Measurements from ENCODE around the gene MON1A. TPM values are rescaled to one million over a fixed set of nuclear protein-coding genes. Genes with fewer than 3 reads are reported as not detected.

MON1A gene
- total and polyA plus RNA-seq, 10 of the 15 experiments (the other 5 are each of a cell fraction or from before 2014, with no cell fraction given): 1.3 to 10.5 (median 7.7) TPM

DNA sequence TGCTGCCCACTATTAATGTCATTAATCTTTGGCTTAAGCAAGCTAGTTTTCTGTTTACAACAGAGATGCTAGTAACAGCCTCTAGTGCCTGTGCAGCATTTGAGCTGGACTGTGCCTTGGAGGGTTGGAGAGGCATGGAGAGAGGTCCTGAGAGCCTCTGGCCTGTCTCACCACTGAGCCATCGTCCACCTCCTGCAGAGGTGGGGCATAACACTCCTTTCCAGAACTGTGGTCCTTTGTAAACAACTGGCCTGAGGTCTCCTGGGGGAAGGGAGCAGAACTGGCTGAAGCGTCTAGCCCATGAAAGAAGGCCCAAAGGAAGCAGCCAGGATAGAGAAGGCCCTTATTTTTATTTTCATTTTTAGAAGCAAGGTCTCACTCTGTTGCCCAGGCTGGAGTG is 49.9 kb downstream of the MON1A start:
- POLR2A ChIA-PET: interaction anchor here (0.5 kb wide), 1 partner anchor 53 kb away, joined by 5 read pairs; no protein-coding TSS in a partner anchor
- no peak for FAIRE-seq

DNA sequence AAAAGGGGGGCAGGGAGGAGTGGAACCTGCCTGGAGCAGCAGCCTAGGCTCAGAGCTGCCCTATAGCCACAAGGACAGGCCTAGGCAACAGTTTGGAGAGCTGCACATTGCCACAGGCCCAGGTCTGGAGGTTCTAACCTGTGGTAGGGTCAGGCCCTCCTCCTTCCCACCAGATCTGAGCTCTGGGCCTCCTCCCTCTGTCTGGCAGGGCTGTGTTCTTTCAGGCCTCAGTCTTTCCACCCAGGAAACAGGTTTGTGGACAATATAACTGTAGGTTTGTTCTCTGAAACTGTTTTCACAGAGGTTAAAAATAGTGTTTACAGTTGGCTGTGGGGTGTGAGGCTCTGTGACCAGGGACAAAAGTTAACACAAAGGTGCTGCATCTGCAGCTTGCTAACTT is 50.9 kb downstream of the MON1A start:
- DNase-seq (ENCODE audit: low read depth, low spot score): no peak
- Histone ChIP-seq H3K79me2 (ENCODE audit: control insufficient read depth, insufficient read depth, low read length) (no peaks in the 10 kb centered on the region), H4K20me1 (ENCODE audit: control insufficient read depth, insufficient read depth) (no peaks in the 10 kb centered on the region), H3K9me3 (replicated peaks; ENCODE audit: control insufficient read depth, insufficient read depth, low read length) (no peaks in the 10 kb centered on the region), H3K27ac (ENCODE audit: control insufficient read depth, insufficient read depth) (no peak overlapping the region), H3K9ac (ENCODE audit: control insufficient read depth, insufficient read depth, low read length) (no peak overlapping the region), H3K4me2 (ENCODE audit: control insufficient read depth, insufficient read depth) (no peak overlapping the region), H3K36me3 (ENCODE audit: control insufficient read depth in 2 of 2, insufficient read depth in 2 of 2, low read length in 1 of 2) (no peaks in the 10 kb centered on the region), H3K4me1 (ENCODE audit: control insufficient read depth, insufficient read depth, low read length) (no peaks in the 10 kb centered on the region), H2AFZ (ENCODE audit: control insufficient read depth, low read depth, low read length) (no peak overlapping the region), H3K27me3 (replicated peaks in 1 of 2; ENCODE audit: control insufficient read depth in 2 of 2, insufficient read depth in 2 of 2, low read length in 1 of 2) (peaks cover 0 to 2% of the 10 kb centered on the region in 2 experiments; a peak in 2 of 4 replicates), H3K4me3 (no peak overlapping the region)
- RAD21 ChIA-PET (ENCODE audit: unreplicated experiment): no interaction called here
- CTCF ChIA-PET: interaction anchor here (1.0 kb wide), 1 partner anchor 28 kb away, joined by 3 read pairs; no protein-coding TSS in a partner anchor
- in situ Hi-C loops (cut with MboI): no loop called here
- ATAC-seq: no peak
- no TSS peak for BruUV-seq (replicated peaks)
- FAIRE-seq: no peak
- SMC1A ChIA-PET (ENCODE audit: uncharacterized antibody, unreplicated experiment): interaction anchor here (1.2 kb wide), 1 partner anchor 34 kb away, joined by 4 read pairs; no protein-coding TSS in a partner anchor
- POLR2A ChIA-PET: no interaction called here
- intact Hi-C loops (cut with micrococcal nuclease; ENCODE audit: unreplicated experiment): no loop called here
- TF ChIP-seq, protein P1, sequence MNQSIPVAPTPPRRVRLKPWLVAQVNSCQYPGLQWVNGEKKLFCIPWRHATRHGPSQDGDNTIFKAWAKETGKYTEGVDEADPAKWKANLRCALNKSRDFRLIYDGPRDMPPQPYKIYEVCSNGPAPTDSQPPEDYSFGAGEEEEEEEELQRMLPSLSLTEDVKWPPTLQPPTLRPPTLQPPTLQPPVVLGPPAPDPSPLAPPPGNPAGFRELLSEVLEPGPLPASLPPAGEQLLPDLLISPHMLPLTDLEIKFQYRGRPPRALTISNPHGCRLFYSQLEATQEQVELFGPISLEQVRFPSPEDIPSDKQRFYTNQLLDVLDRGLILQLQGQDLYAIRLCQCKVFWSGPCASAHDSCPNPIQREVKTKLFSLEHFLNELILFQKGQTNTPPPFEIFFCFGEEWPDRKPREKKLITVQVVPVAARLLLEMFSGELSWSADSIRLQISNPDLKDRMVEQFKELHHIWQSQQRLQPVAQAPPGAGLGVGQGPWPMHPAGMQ (IDR thresholded peaks at IDR 0.05; ENCODE audit: borderline replicate concordance): no peak
- TF ChIP-seq TCF7 (IDR thresholded peaks at IDR 0.05; ENCODE audit: borderline replicate concordance) (no peak), ZBTB40 (IDR thresholded peaks at IDR 0.05; ENCODE audit: borderline replicate concordance) (no peak), BACH1 (IDR thresholded peaks at IDR 0.05; ENCODE audit: borderline replicate concordance) (no peak), SP1 (IDR thresholded peaks at IDR 0.05; ENCODE audit: low read depth, low read length) (no peak), ZNF24 (IDR thresholded peaks at IDR 0.05) (no peak), KDM1A (IDR thresholded peaks at IDR 0.05; ENCODE audit: borderline replicate concordance) (no peak), E2F4 (IDR thresholded peaks at IDR 0.05; ENCODE audit: low read depth, low read length) (no peak), NFYB (IDR thresholded peaks at IDR 0.05; ENCODE audit: insufficient read depth, low read depth, low read length) (no peak)

More for the DNA sequence above, 49.9 kb downstream of the MON1A start:
- Histone ChIP-seq H3K9me3 (replicated peaks; ENCODE audit: control insufficient read depth, insufficient read depth, low read length) (no peaks in the 10 kb centered on the region), H3K79me2 (ENCODE audit: control insufficient read depth, insufficient read depth, low read length) (no peaks in the 10 kb centered on the region), H3K4me3 (no peak overlapping the region), H3K27me3 (replicated peaks in 1 of 2; ENCODE audit: control insufficient read depth in 2 of 2, insufficient read depth in 2 of 2, low read length in 1 of 2) (peaks cover 0 to 2% of the 10 kb centered on the region in 2 experiments; a peak in 2 of 4 replicates), H3K4me1 (ENCODE audit: control insufficient read depth, insufficient read depth, low read length) (no peaks in the 10 kb centered on the region), H4K20me1 (ENCODE audit: control insufficient read depth, insufficient read depth) (no peaks in the 10 kb centered on the region), H3K36me3 (ENCODE audit: control insufficient read depth in 2 of 2, insufficient read depth in 2 of 2, low read length in 1 of 2) (no peaks in the 10 kb centered on the region), H3K4me2 (ENCODE audit: control insufficient read depth, insufficient read depth) (no peak overlapping the region), H3K27ac (ENCODE audit: control insufficient read depth, insufficient read depth) (no peak overlapping the region), H3K9ac (ENCODE audit: control insufficient read depth, insufficient read depth, low read length) (no peak overlapping the region), H2AFZ (ENCODE audit: control insufficient read depth, low read depth, low read length) (no peak overlapping the region)
- no TSS peak for BruUV-seq (replicated peaks)
- in situ Hi-C loops (cut with MboI): no loop called here
- TF ChIP-seq ZNF217 (IDR thresholded peaks at IDR 0.05) (no peak), NFYA (IDR thresholded peaks at IDR 0.05; ENCODE audit: borderline replicate concordance, low read depth, low read length) (no peak), TCF7 (IDR thresholded peaks at IDR 0.05; ENCODE audit: borderline replicate concordance) (no peak), ZNF384 (IDR thresholded peaks at IDR 0.05; ENCODE audit: borderline replicate concordance, low read depth, low read length) (no peak), POLR2AphosphoS2 (IDR thresholded peaks at IDR 0.05; ENCODE audit: low read depth, low read length) (no peak), SRF (IDR thresholded peaks at IDR 0.05; ENCODE audit: low read depth in 2 of 2, low read length in 2 of 2) (no peak), HDGF (IDR thresholded peaks at IDR 0.05) (no peak)
- DNase-seq (ENCODE audit: low read depth, low spot score) (no peak), ATAC-seq (no peak)
- ChIA-PET RAD21 (ENCODE audit: unreplicated experiment) (interaction anchor here (1.1 kb wide), 1 partner anchor 75 kb away, joined by 4 read pairs; no protein-coding TSS in a partner anchor), SMC1A (ENCODE audit: uncharacterized antibody, unreplicated experiment) (no interaction called here), CTCF (interaction anchor here (1.0 kb wide), 2 partner anchors 27 to 66 kb away, joined by 3 to 5 read pairs; partner anchors contain the start of gene UBA7)
- intact Hi-C loops (cut with micrococcal nuclease; ENCODE audit: unreplicated experiment): no loop called here
- WGBS (ENCODE audit: insufficient coverage, insufficient replicate concordance, low lambda C conversion rate, missing lambda C conversion rate): 6% methylated on average over 2 of the region's 2 CpGs
